Jurkat, Clone E6-1 (cell line): ENCODE results near the gene RBM15.

ENCODE experiments used
- DNase-seq: peaks from one replicate; pipeline ENCODE4 v3.0.0-alpha.2; 2011; ENCODE audit warnings: low read depth, low spot score
- H3K4me3 ChIP-seq: 2 replicates; pipeline ENCODE4 v1.5.1; 2011; ENCODE audit warnings: mild to moderate bottlenecking, low read length, control low read depth, moderate library complexity

RBM15 gene

GRCh38 chr1:110318046-110318445, 21.1 kb upstream of the RBM15 start:
- DNase-seq, result no peak
- no peak overlapping the region for H3K4me3 ChIP-seq

DNA sequence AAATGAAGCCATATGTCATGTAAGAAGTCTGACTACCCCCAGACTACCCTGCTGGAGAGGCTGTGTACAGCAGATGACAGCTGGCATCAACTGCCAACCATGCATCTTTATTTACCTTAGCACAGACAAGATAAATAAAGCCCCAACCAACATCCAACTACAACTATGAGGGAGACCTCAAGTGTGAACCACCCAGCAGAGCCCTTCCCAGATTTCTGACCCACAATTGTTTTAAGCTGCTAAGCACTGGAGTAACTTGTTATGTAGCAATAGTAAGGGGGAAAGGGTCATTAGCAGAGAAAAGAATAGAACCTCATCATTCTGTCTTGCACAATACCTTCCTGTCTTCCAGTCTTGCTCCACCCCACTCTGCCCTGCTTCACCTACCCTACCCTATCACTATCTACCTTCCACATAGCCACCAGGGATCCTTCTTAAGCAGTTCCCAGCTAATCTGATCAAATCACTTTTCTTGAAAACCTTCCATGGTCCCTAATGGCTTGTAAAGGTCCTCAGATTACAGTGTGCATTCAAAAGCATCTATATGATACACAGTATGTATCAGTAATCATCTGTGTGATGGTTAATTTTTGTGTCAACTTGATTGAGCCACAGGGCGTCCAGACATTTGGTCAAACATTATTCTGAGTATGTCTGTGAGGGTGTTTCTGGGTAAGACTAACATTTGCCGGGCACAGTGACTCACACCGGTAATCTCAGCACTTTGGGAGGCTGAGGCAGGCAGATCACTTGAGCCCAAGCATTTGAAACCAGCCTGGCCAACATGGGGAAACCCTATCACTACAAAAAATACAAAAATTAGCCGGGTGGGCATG, 19.6 kb upstream of the RBM15 start:
- no peak for DNase-seq
- H3K4me3 ChIP-seq, result no peak overlapping the region

DNA sequence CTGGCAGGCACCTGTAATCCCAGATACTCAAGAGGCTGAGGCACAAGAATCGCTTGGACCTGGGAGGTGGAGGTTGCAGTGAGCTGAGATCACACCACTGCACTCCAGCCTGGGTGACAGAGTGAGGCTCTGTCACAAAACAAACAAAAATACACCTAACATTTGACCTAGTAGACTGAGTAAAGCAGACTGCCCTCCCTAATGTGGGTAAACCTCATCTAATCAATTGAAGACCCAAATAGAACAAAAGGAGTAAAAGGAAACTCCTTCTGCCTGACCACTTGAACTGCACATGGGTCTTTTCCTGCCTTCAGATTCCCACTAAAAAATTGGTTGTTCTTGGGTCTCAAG, 19.0 kb upstream of the RBM15 start:
- no peak for DNase-seq
- no peak overlapping the region for H3K4me3 ChIP-seq

GRCh38 chr1:110321045-110321444, 18.1 kb upstream of the RBM15 start:
- no peak overlapping the region for H3K4me3 ChIP-seq
- no peak for DNase-seq

- H3K4me3 ChIP-seq, result no peak overlapping the region
- no peak for DNase-seq
These were observed 17.3 kb upstream of the RBM15 start for GRCh38 chr1:110321846-110322245.

GRCh38 chr1:110324667-110325066, 14.5 kb upstream of the RBM15 start:
- H3K4me3 ChIP-seq, result no peak overlapping the region
- no peak for DNase-seq

DNA sequence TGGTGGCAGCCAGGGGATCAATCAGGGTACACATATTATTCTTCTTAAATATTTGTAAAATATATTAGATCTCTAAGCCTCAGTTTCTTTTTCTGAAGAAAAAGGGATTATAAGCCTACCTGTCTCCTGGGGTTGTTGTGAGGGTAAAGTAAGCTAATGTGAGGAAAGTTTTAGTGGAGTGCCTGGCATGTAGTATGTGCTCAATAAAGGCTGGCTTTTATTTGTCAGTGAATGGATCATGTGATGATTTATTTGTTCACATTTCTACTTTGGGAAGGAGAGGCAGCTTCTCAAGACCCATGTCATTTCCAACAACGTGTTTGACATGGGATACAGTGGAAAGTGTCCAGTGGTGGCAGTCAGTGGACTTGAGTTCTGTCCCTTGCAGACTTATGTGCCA, 12.4 kb upstream of the RBM15 start:
- no peak for DNase-seq

GRCh38 chr1:110328274-110328673, 10.9 kb upstream of the RBM15 start:
- no peak for DNase-seq
- no peak overlapping the region for H3K4me3 ChIP-seq

More for the DNA sequence above, 12.4 kb upstream of the RBM15 start:
- no peak overlapping the region for H3K4me3 ChIP-seq

- no peak overlapping the region for H3K4me3 ChIP-seq
- no peak for DNase-seq
These were observed 10.5 kb upstream of the RBM15 start for GRCh38 chr1:110328700-110329099.

DNA sequence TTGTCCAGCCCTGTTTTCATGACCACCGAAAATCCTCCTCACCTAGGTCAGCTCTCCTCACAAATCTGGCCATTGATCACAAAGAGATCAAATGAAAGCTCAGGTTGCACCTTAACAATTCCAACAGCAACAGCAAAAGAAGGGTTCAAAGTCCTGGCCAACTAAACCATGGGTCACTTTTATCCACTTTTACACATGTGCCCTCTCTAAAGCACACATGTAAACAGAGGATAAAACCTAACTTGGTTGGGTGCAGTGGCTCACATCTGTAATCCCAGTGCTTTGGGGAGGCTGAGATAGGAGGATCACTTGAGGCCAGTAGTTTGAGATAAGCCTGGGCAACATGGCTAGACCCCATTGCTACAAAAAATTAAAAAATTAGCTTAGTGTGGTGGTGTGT, 3.9 kb upstream of the RBM15 start:
- H3K4me3 ChIP-seq, result no peak overlapping the region
- DNase-seq, result no peak

GRCh38 chr1:110336300-110337039, 2.7 kb upstream of the RBM15 start:
- DNase-seq, result peak; percentile 72
- no peak overlapping the region for H3K4me3 ChIP-seq

GRCh38 chr1:110337704-110338308, 1.4 kb upstream of the RBM15 start:
- DNase-seq, result no peak

GRCh38 chr1:110338309-110338885, 780 bp upstream of the RBM15 start:
- H3K4me3 ChIP-seq, result peak overlapping the region; percentile 96
- DNase-seq, result peak; percentile 90

More at GRCh38 chr1:110337704-110338308, 1.4 kb upstream of the RBM15 start:
- H3K4me3 ChIP-seq, result peak overlapping the region; percentile 96

DNA sequence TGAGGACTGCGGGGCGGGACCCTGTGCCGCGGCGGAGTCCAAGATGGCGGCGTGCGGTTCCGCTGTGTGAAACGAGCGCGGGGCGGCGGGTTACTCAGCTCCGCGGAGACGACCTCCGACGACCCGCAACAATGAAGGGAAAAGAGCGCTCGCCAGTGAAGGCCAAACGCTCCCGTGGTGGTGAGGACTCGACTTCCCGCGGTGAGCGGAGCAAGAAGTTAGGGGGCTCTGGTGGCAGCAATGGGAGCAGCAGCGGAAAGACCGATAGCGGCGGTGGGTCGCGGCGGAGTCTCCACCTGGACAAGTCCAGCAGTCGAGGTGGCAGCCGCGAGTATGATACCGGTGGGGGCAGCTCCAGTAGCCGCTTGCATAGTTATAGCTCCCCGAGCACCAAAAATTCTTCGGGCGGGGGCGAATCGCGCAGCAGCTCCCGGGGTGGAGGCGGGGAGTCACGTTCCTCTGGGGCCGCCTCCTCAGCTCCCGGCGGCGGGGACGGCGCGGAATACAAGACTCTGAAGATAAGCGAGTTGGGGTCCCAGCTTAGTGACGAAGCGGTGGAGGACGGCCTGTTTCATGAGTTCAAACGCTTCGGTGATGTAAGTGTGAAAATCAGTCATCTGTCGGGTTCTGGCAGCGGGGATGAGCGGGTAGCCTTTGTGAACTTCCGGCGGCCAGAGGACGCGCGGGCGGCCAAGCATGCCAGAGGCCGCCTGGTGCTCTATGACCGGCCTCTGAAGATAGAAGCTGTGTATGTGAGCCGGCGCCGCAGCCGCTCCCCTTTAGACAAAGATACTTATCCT, 430 bp downstream of the RBM15 start:
- DNase-seq, result no peak
- peak overlapping the region; percentile 96 for H3K4me3 ChIP-seq

DNA sequence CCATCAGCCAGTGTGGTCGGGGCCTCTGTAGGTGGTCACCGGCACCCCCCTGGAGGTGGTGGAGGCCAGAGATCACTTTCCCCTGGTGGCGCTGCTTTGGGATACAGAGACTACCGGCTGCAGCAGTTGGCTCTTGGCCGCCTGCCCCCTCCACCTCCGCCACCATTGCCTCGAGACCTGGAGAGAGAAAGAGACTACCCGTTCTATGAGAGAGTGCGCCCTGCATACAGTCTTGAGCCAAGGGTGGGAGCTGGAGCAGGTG, 961 bp downstream of the RBM15 start:
- no peak for DNase-seq

GRCh38 chr1:110341146-110341871, 2.1 kb downstream of the RBM15 start:
- H3K4me3 ChIP-seq, result no peak overlapping the region
- no peak for DNase-seq

More for the DNA sequence above, 961 bp downstream of the RBM15 start:
- H3K4me3 ChIP-seq, result peak overlapping the region; percentile 96

DNA sequence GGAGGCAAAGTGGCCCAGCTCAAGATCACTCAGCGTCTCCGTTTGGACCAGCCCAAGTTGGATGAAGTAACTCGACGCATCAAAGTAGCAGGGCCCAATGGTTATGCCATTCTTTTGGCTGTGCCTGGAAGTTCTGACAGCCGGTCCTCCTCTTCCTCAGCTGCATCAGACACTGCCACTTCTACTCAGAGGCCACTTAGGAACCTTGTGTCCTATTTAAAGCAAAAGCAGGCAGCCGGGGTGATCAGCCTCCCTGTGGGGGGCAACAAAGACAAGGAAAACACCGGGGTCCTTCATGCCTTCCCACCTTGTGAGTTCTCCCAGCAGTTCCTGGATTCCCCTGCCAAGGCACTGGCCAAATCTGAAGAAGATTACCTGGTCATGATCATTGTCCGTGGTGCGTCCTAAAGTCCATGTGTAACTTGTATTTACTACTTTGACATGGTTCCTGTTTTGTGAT, 2.7 kb downstream of the RBM15 start:
- no peak overlapping the region for H3K4me3 ChIP-seq
- DNase-seq, result no peak

- no peak overlapping the region for H3K4me3 ChIP-seq
- no peak for DNase-seq
These were observed 4.1 kb downstream of the RBM15 start for GRCh38 chr1:110343249-110343648.

DNA sequence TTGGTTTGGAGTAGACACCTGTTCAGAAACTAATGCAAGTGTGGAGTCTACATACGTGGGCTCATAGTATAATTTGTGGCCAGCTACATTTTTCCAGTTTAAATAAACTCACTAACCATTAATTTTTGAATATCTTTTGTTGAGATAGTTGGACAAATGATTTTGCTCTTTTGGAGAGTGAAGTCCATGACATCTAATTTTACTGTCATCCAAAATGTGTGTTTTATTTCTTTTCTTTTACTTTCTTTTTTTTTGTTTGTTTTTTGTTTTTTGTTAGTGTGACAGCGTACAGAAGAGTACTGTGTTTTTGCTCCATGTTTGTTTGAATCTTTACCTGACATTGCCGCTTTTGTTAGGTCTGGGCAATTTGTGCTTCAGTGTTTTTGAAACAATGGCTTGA, 5.0 kb downstream of the RBM15 start:
- no peak overlapping the region for H3K4me3 ChIP-seq
- DNase-seq, result no peak
